H1 (cell line): Measurements from ENCODE around the gene GAS2. TPM values are rescaled to one million over a fixed set of nuclear protein-coding genes. Genes with fewer than 3 reads are reported as not detected.

Source experiments
- CTCF ChIA-PET: fragments of 300-600 bp; sonication (Branson Sonifier 250); formaldehyde crosslinking; loops from one replicate; lab custom pipeline; 2021; ENCODE audit not compliant: partially characterized antibody; lab: Charles Lee
- POLR2A ChIA-PET: fragments of 300-600 bp; sonication (Branson Sonifier 250); formaldehyde crosslinking; loops from one replicate; lab custom pipeline; 2021; ENCODE audit warnings: inconsistent platforms; ENCODE audit not compliant: partially characterized antibody; lab: Charles Lee
- DNase-seq, 2 experiments: peaks; one replicate each; pipeline versions ENCODE4 v3.0.0 to v3.0.0-alpha.2; 2010 to 2022; ENCODE audit warnings: low spot score in 2 of 2, low read depth in 1 of 2, mixed read lengths in 1 of 2
- FAIRE-seq: peaks from 2 replicates; lab custom pipeline; 2011; peaks lifted over from hg19 to GRCh38; lab: Jason Lieb, UNC
- H2AFZ ChIP-seq: 2 replicates; pipeline ENCODE4 v1.8.1; 2012; ENCODE audit warnings: low read length, inconsistent platforms
- H2AK5ac ChIP-seq: 2 replicates; pipeline ENCODE4 v1.6.1; 2013; ENCODE audit warnings: low read depth, low read length
- H2BK120ac ChIP-seq: replicated peaks from 2 replicates; pipeline ENCODE3; 2013; ENCODE audit warnings: low read depth, low read length, inconsistent platforms
- H2BK12ac ChIP-seq: 2 replicates; pipeline ENCODE4 v1.6.1; 2013; ENCODE audit warnings: low read depth, low read length
- H2BK15ac ChIP-seq: 2 replicates; pipeline ENCODE4 v1.6.1; 2013; ENCODE audit warnings: low read length
- H2BK20ac ChIP-seq: 2 replicates; pipeline ENCODE4 v1.6.1; 2013; ENCODE audit warnings: low read length
- H2BK5ac ChIP-seq: 2 replicates; pipeline ENCODE4 v1.6.1; 2013; ENCODE audit warnings: low read depth, low read length
- H3K14ac ChIP-seq: 2 replicates; pipeline ENCODE4 v1.6.1; 2013; ENCODE audit warnings: inconsistent platforms; ENCODE audit not compliant: insufficient read length
- H3K18ac ChIP-seq: 2 replicates; pipeline ENCODE4 v1.6.1; 2013; ENCODE audit warnings: low read length; ENCODE audit errors: extremely low read depth
- H3K23ac ChIP-seq: 2 replicates; pipeline ENCODE4 v1.6.1; 2013; ENCODE audit warnings: inconsistent platforms; ENCODE audit not compliant: insufficient read length
- H3K23me2 ChIP-seq: 2 replicates; pipeline ENCODE4 v1.6.1; 2013; ENCODE audit warnings: low read depth, low read length
- H3K27ac ChIP-seq: 2 replicates; pipeline ENCODE4 v1.6.1; 2011; ENCODE audit warnings: low read depth, low read length, inconsistent platforms
- H3K27me3 ChIP-seq, 4 experiments: replicated peaks in 1 of 4; 1 replicate in 1 of 4; 2 replicates in 3 of 4; pipeline versions ENCODE4 v1.6.1 to v1.8.1; 2011 to 2013; ENCODE audit warnings: low read length in 3 of 4, mild to moderate bottlenecking in 3 of 4, inconsistent platforms in 2 of 4, mixed read lengths in 2 of 4, moderate library complexity in 1 of 4; ENCODE audit not compliant: control insufficient read depth in 3 of 4, insufficient read depth in 3 of 4; ENCODE audit errors: extremely low read depth in 1 of 4
- H3K36me3 ChIP-seq, 4 experiments: 2 replicates each; pipeline versions ENCODE4 v1.6.1 to v1.8.1; 2011 to 2013; ENCODE audit warnings: mild to moderate bottlenecking in 4 of 4, low read length in 3 of 4, moderate library complexity in 2 of 4, control low read depth in 1 of 4, inconsistent platforms in 1 of 4; ENCODE audit not compliant: insufficient read depth in 4 of 4, control insufficient read depth in 2 of 4
- H3K4ac ChIP-seq: replicated peaks from 2 replicates; pipeline ENCODE3; 2013; ENCODE audit warnings: low read length, low read depth, mixed read lengths, inconsistent platforms; ENCODE audit not compliant: insufficient read length
- H3K4me1 ChIP-seq, 4 experiments: replicated peaks in 1 of 4; 1 replicate in 1 of 4; 2 replicates in 3 of 4; pipeline versions ENCODE4 v1.6.1 to v1.8.1; 2011 to 2013; ENCODE audit warnings: low read length in 3 of 4, inconsistent platforms in 2 of 4, mixed read lengths in 1 of 4; ENCODE audit not compliant: insufficient read depth in 4 of 4, control insufficient read depth in 3 of 4
- H3K4me2 ChIP-seq, 2 experiments: 2 replicates each; pipeline versions ENCODE4 v1.6.1 to v1.8.1; 2011 to 2013; ENCODE audit warnings: low read depth in 2 of 2, low read length in 2 of 2, control low read depth in 1 of 2, inconsistent platforms in 1 of 2, mild to moderate bottlenecking in 1 of 2; ENCODE audit not compliant: insufficient read depth in 1 of 2
- H3K4me3 ChIP-seq, 4 experiments: fragments of 200-600, 300-600 bp in 1 of 4; sonication (generic), shearing (Covaris generic), sonication (Bioruptor Twin) in 1 of 4; 2 replicates each; pipeline versions ENCODE4 v1.5.1 to v1.8.1; 2011 to 2016; ENCODE audit warnings: low read length in 4 of 4, low read depth in 3 of 4, control low read depth in 2 of 4, inconsistent platforms in 2 of 4, mild to moderate bottlenecking in 2 of 4, mixed read lengths in 1 of 4, moderate library complexity in 1 of 4; ENCODE audit not compliant: insufficient read depth in 2 of 4; ENCODE audit errors: extremely low read depth in 1 of 4
- H3K56ac ChIP-seq: replicated peaks from 2 replicates; pipeline ENCODE3; 2013; ENCODE audit warnings: low read depth, mild to moderate bottlenecking, mixed read lengths, low read length, inconsistent platforms; ENCODE audit not compliant: insufficient read length
- H3K79me1 ChIP-seq: 2 replicates; pipeline ENCODE4 v1.6.1; 2013; ENCODE audit warnings: low read depth, low read length, control low read depth
- H3K79me2 ChIP-seq, 2 experiments: 2 replicates each; pipeline versions ENCODE4 v1.6.1 to v1.8.1; 2012 to 2013; ENCODE audit warnings: low read length in 2 of 2, mild to moderate bottlenecking in 2 of 2, inconsistent platforms in 1 of 2; ENCODE audit not compliant: insufficient read depth in 2 of 2, control insufficient read depth in 1 of 2
- H3K9ac ChIP-seq, 4 experiments: replicated peaks in 1 of 4; 1 replicate in 1 of 4; 2 replicates in 3 of 4; pipeline versions ENCODE4 v1.6.1 to v1.8.1; 2011 to 2013; ENCODE audit warnings: low read depth in 3 of 4, low read length in 3 of 4, control low read depth in 2 of 4, mild to moderate bottlenecking in 2 of 4, moderate library complexity in 2 of 4, inconsistent platforms in 1 of 4; ENCODE audit errors: extremely low read depth in 1 of 4
- H3K9me3 ChIP-seq, 2 experiments: 2 replicates each; pipeline versions ENCODE4 v1.6.1 to v1.8.1; 2012 to 2013; ENCODE audit warnings: mild to moderate bottlenecking in 2 of 2, moderate library complexity in 2 of 2, control low read depth in 1 of 2, inconsistent platforms in 1 of 2, low read depth in 1 of 2, low read length in 1 of 2, mixed read lengths in 1 of 2; ENCODE audit not compliant: insufficient read depth in 2 of 2
- H4K20me1 ChIP-seq, 2 experiments: replicated peaks in 1 of 2; 2 replicates each; pipeline versions ENCODE3 to v1.8.1; 2011 to 2013; ENCODE audit warnings: inconsistent platforms in 2 of 2, low read length in 2 of 2, mild to moderate bottlenecking in 1 of 2; ENCODE audit not compliant: insufficient read depth in 2 of 2, control insufficient read depth in 1 of 2
- H4K5ac ChIP-seq: 2 replicates; pipeline ENCODE4 v1.6.1; 2013; ENCODE audit warnings: low read length, low read depth, mixed read lengths, inconsistent platforms; ENCODE audit not compliant: insufficient read length
- H4K8ac ChIP-seq: 2 replicates; pipeline ENCODE4 v1.8.0; 2013; ENCODE audit warnings: mild to moderate bottlenecking, moderate library complexity, low read length, inconsistent platforms; ENCODE audit not compliant: insufficient read depth; ENCODE audit errors: extremely low read depth
- H4K91ac ChIP-seq: replicated peaks from 2 replicates; pipeline ENCODE3; 2013; ENCODE audit warnings: low read length, mixed read lengths, inconsistent platforms; ENCODE audit not compliant: insufficient read length
- ASH2L ChIP-seq: fragments of 200-600, 300-600 bp; sonication (generic); IDR thresholded peaks from one replicate; pipeline ENCODE4 v1.7.1; 2017; ENCODE audit warnings: low read length
- ATF3 ChIP-seq: IDR thresholded peaks from 2 replicates; pipeline ENCODE4 v1.6.1; 2011; ENCODE audit warnings: low read depth, mild to moderate bottlenecking, low read length; ENCODE audit not compliant: insufficient read depth
- BACH1 ChIP-seq: IDR thresholded peaks from 2 replicates; pipeline ENCODE4 v1.6.1; 2012; ENCODE audit warnings: low read length, improper control_type of control experiment
- CBX5 ChIP-seq: fragments of 300-800, 300-1000 bp; sonication (generic); IDR thresholded peaks from 2 replicates; pipeline ENCODE4 v1.7.1; 2016; ENCODE audit warnings: antibody characterized with exemption, low read length, low read depth
- CTCF ChIP-seq, 3 experiments: IDR thresholded peaks; 1 replicate in 2 of 3; 2 replicates in 1 of 3; pipeline versions ENCODE4 v1.5.1 to v1.6.1; 2011; ENCODE audit warnings: low read length in 3 of 3, mild to moderate bottlenecking in 3 of 3, inconsistent platforms in 2 of 3, low read depth in 1 of 3, moderate library complexity in 1 of 3; ENCODE audit not compliant: insufficient read depth in 1 of 3; ENCODE audit errors: control extremely low read depth in 1 of 3
- KDM1A ChIP-seq: fragments of 200-600, 300-600 bp; sonication (generic); IDR thresholded peaks from 2 replicates; pipeline ENCODE4 v1.7.1; 2016; ENCODE audit warnings: mild to moderate bottlenecking, low read length, borderline replicate concordance
- RBBP5 ChIP-seq: IDR thresholded peaks from 2 replicates; pipeline ENCODE4 v1.7.1; 2012; ENCODE audit warnings: low read depth, mild to moderate bottlenecking, inconsistent platforms, low read length, moderate library complexity, borderline replicate concordance
- RNF2 ChIP-seq: fragments of 200-900, 300-1000 bp; sonication (generic); IDR thresholded peaks from 2 replicates; pipeline ENCODE4 v1.7.1; 2016; ENCODE audit warnings: borderline replicate concordance, low read depth, mild to moderate bottlenecking, antibody characterized with exemption, low read length; ENCODE audit not compliant: poor library complexity, severe bottlenecking; ENCODE audit errors: missing control alignments
- SAP30 ChIP-seq: fragments of 300-600 bp; sonication (generic); IDR thresholded peaks from 2 replicates; pipeline ENCODE4 v1.7.1; 2012; ENCODE audit warnings: low read length, moderate library complexity, mild to moderate bottlenecking, inconsistent platforms; ENCODE audit not compliant: insufficient read depth, insufficient replicate concordance
- TAF7 ChIP-seq: optimal IDR thresholded peaks from 2 replicates; pipeline ENCODE3; 2011; ENCODE audit warnings: low read depth, mild to moderate bottlenecking, inconsistent platforms, low read length, moderate library complexity, borderline replicate concordance
- YY1 ChIP-seq: IDR thresholded peaks from 2 replicates; pipeline ENCODE4 v1.6.1; 2011; ENCODE audit warnings: low read depth, mild to moderate bottlenecking, low read length
- WGBS, 2 experiments: shearing (Covaris generic) in 1 of 2; methylation state at CpG; one replicate each; pipeline versions ENCODE4 v1.1.6 to v1.1.7; 2013 to 2015; ENCODE audit warnings: low lambda C conversion rate in 2 of 2, mixed read lengths in 2 of 2, inconsistent platforms in 1 of 2, low coverage in 1 of 2, missing lambda C conversion rate in 1 of 2; ENCODE audit not compliant: insufficient replicate concordance in 2 of 2, insufficient coverage in 1 of 2, insufficient read length in 1 of 2; ENCODE audit errors: extremely low coverage in 1 of 2, missing lambda C conversion rate in 1 of 2; 5-methylcytosine and 5-hydroxymethylcytosine counted together
- polyA plus RNA-seq, 7 experiments: library from polyadenylated mRNA; depleted of rRNA in 3 of 7; stranded (reverse) in 5 of 7; unstranded in 2 of 7; fragments of >200 nt in 5 of 7; fragments of 200-250 nt in 2 of 7; gene quantifications; 1 replicate in 5 of 7; 2 replicates in 1 of 7; 4 replicates in 1 of 7; pipeline versions ENCODE4 v1.2.1 to v1.2.3, GENCODE V29; 2011 to 2013; ENCODE audit warnings: missing spikeins in 2 of 7, mixed read lengths in 2 of 7
- total RNA-seq: library from RNA; stranded (reverse); fragmentation: NEBNext Ultra II Directional; extraction: Animal tissue kit (Norgen Biotek cat#: 25700); gene quantifications from 2 replicates; pipeline ENCODE4 v1.2.1, GENCODE V29; 2021

The GAS2 gene
- total and polyA plus RNA-seq, 2 of the 8 experiments (the other 6 are each of a cell fraction or from before 2014, with no cell fraction given), result 0.70 to 1.7 TPM

- no peak overlapping the region for H3K4ac ChIP-seq
- no peak overlapping the region for H3K9ac ChIP-seq
- no peak overlapping the region for H2BK120ac ChIP-seq
- H3K79me2 ChIP-seq, result no peaks in the 10 kb centered on the region
- H3K27ac ChIP-seq, result no peak overlapping the region
- H3K9me3 ChIP-seq, result 0 out of 4 replicates have a peak, but pooled peaks cover 0 to 4% of the 10 kb centered on the region in 2 experiments
- ChIA-PET CTCF (no interaction called here), POLR2A (no interaction called here)
- FAIRE-seq (no peak), DNase-seq (no peak)
- H3K56ac ChIP-seq, result no peak overlapping the region
- no peak overlapping the region for H4K8ac ChIP-seq
- no peaks in the 10 kb centered on the region for H4K20me1 ChIP-seq
- no peak overlapping the region for H4K91ac ChIP-seq
- no peak overlapping the region for H2AFZ ChIP-seq
- H4K5ac ChIP-seq, result no peak overlapping the region
- H3K4me1 ChIP-seq, result no peaks in the 10 kb centered on the region
- no peak overlapping the region for H2BK20ac ChIP-seq
- no peaks in the 10 kb centered on the region for H3K27me3 ChIP-seq
- H3K18ac ChIP-seq, result no peak overlapping the region
- H3K23ac ChIP-seq, result no peak overlapping the region
- H2BK15ac ChIP-seq, result no peak overlapping the region
- no peak overlapping the region for H3K4me2 ChIP-seq
- H2BK5ac ChIP-seq, result no peak overlapping the region
- H3K36me3 ChIP-seq, result no peaks in the 10 kb centered on the region
- H2AK5ac ChIP-seq, result no peak overlapping the region
- no peaks in the 10 kb centered on the region for H3K23me2 ChIP-seq
- no peak overlapping the region for H3K14ac ChIP-seq
- 92% methylated on average over 1 of the region's 1 CpG; no CpG with 5 or more reads in 1 of the 2 experiments for WGBS, 2 experiments
- no peak overlapping the region for H2BK12ac ChIP-seq
- H3K79me1 ChIP-seq, result no peaks in the 10 kb centered on the region
- no peak overlapping the region for H3K4me3 ChIP-seq
- TF ChIP-seq ATF3 (no peak), CBX5 (no peak), RBBP5 (no peak), ASH2L (no peak), RNF2 (no peak), CTCF (IDR thresholded peaks at IDR 0.05; ENCODE audit: control extremely low read depth in 1 of 3, insufficient read depth in 1 of 3, low read depth in 1 of 3, low read length in 3 of 3) (no peak), BACH1 (no peak), YY1 (no peak), SAP30 (no peak), KDM1A (no peak), TAF7 (no peak)
Observed at GRCh38 chr11:22846726-22847125, 180.3 kb downstream of the GAS2 start.
